ACC112 (cell line): Measurements from ENCODE around the gene PRRT4.

Source experiments
- H2AFZ ChIP-seq: fragments of 200-600 bp; sonication (generic); one replicate; pipeline ENCODE4 v1.6.0; 2017; ENCODE audit warnings: antibody characterized with exemption, low read length; ENCODE audit not compliant: unreplicated experiment
- H3K27ac ChIP-seq: fragments of 200-600 bp; sonication (generic); 2 replicates; pipeline ENCODE4 v1.5.1; 2014; ENCODE audit warnings: low read depth, mild to moderate bottlenecking, antibody characterized with exemption, low read length, moderate library complexity
- H3K27me3 ChIP-seq: fragments of 200-600 bp; sonication (generic); 2 replicates; pipeline ENCODE4 v1.6.1; 2014; ENCODE audit warnings: mild to moderate bottlenecking, antibody characterized with exemption, low read length, moderate library complexity, mixed read lengths; ENCODE audit not compliant: insufficient read depth
- H3K36me3 ChIP-seq: fragments of 200-600 bp; sonication (generic); 2 replicates; pipeline ENCODE4 v1.6.1; 2016; ENCODE audit warnings: mild to moderate bottlenecking, antibody characterized with exemption, low read length, moderate library complexity, mixed read lengths; ENCODE audit not compliant: insufficient read depth
- H3K4me1 ChIP-seq: fragments of 200-600 bp; sonication (generic); one replicate; pipeline ENCODE4 v1.6.1; 2016; ENCODE audit warnings: low read length, mixed read lengths; ENCODE audit not compliant: insufficient read depth, unreplicated experiment, control insufficient read depth
- H3K4me3 ChIP-seq: fragments of 200-600 bp; sonication (generic); 2 replicates; pipeline ENCODE4 v1.5.1; 2014; ENCODE audit warnings: mild to moderate bottlenecking, low read depth, low read length
- H3K79me2 ChIP-seq: fragments of 200-600 bp; sonication (generic); one replicate; pipeline ENCODE4 v1.6.0; 2016; ENCODE audit warnings: low read length; ENCODE audit not compliant: control insufficient read depth, unreplicated experiment, insufficient read depth

Gene PRRT4

GRCh38 chr7:128311013-128311412 lies 50.5 kb downstream of the PRRT4 start:
- Histone ChIP-seq H3K36me3 (peaks cover 32% of the 10 kb centered on the region; the same call in 1 of the 2 replicates), H3K27me3 (no peaks in the 10 kb centered on the region), H3K4me3 (no peak overlapping the region), H3K79me2 (no peaks in the 10 kb centered on the region), H2AFZ (no peak overlapping the region), H3K27ac (no peak overlapping the region), H3K4me1 (peaks cover 7% of the 10 kb centered on the region)

- Histone ChIP-seq H3K36me3 (peaks cover 28% of the 10 kb centered on the region; the same call in 1 of the 2 replicates), H2AFZ (no peak overlapping the region), H3K4me1 (peaks cover 7% of the 10 kb centered on the region), H3K4me3 (no peak overlapping the region), H3K79me2 (no peaks in the 10 kb centered on the region), H3K27ac (no peak overlapping the region), H3K27me3 (no peaks in the 10 kb centered on the region)
Measured at GRCh38 chr7:128310499-128310898, 51.0 kb downstream of the PRRT4 start.

DNA sequence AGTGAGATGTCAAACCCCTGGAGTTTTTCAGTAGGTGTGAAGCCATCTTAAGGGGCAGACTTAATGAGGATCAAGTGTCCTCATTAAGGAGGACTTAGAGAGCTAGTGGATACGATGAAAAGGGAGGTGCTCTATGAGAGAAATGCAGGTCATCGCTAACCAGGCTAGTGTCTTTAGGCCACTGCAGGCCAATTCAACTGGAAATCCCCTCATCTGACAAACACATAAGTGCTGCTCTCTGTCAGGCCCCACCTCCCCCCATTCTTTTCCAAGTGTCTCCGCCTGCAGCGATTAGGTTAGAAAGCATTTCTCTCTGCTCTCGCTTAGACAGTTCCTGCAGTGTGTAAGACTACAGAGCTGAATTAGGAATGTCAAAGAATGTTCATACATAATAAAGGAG lies 51.5 kb downstream of the PRRT4 start:
- no peaks in the 10 kb centered on the region for H3K79me2 ChIP-seq
- H2AFZ ChIP-seq, result no peak overlapping the region
- H3K4me1 ChIP-seq, result peaks cover 7% of the 10 kb centered on the region
- no peak overlapping the region for H3K27ac ChIP-seq
- peaks cover 25% of the 10 kb centered on the region; the same call in 1 of the 2 replicates for H3K36me3 ChIP-seq
- no peak overlapping the region for H3K4me3 ChIP-seq
- no peaks in the 10 kb centered on the region for H3K27me3 ChIP-seq

DNA sequence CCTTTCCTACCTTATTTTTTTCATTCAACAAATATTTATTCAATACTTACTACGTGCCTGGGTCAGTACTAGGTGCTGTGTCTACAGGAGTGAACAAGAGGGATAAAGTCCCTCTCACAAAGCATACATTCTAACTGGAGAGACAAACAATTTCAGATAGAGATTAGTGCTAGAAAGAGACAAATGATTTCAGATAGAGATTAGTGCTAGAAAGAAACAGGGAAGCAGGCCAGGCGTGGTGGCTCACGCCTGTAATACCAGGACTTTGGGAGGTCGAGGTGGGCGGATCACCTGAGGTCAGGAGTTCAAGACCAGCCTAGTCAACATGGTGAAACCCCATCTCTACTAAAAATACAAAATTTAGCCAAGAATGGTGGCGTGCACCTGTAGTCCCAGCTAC lies 52.4 kb downstream of the PRRT4 start:
- peaks cover 18% of the 10 kb centered on the region; the same call in 1 of the 2 replicates for H3K36me3 ChIP-seq
- no peaks in the 10 kb centered on the region for H3K79me2 ChIP-seq
- H2AFZ ChIP-seq, result no peak overlapping the region
- H3K27ac ChIP-seq, result no peak overlapping the region
- H3K27me3 ChIP-seq, result no peaks in the 10 kb centered on the region
- no peak overlapping the region for H3K4me3 ChIP-seq
- H3K4me1 ChIP-seq, result peaks cover 7% of the 10 kb centered on the region

GRCh38 chr7:128307061-128307460 lies 54.4 kb downstream of the PRRT4 start:
- Histone ChIP-seq H3K4me1 (peaks cover 7% of the 10 kb centered on the region), H2AFZ (no peak overlapping the region), H3K36me3 (peaks cover 8% of the 10 kb centered on the region; the same call in 1 of the 2 replicates), H3K79me2 (no peaks in the 10 kb centered on the region), H3K27ac (no peak overlapping the region), H3K27me3 (no peaks in the 10 kb centered on the region), H3K4me3 (no peak overlapping the region)

- 0 out of 2 replicates have a peak, but pooled peaks cover 3% of the 10 kb centered on the region for H3K36me3 ChIP-seq
Measured at GRCh38 chr7:128304212-128304611, 57.3 kb downstream of the PRRT4 start.

DNA sequence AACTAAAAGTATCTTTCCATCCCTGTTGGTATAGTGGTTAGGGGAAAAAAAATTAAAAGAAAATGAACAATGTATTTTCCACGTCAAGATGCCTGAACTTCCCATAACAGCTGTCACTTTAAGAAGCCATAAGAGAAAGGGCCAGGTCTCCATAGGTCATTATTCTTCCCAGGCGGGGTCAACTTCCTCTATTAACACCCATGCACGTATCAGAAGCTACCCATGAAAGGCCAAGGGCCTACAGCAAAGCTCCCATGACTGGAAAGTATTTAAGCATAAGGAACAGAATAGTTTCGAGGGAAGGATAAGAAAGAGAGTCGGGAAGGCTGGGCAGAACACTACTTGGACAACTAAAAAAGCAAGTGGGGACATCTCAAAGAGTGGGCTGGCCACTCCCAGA lies 57.8 kb downstream of the PRRT4 start:
- no peak overlapping the region for H3K4me3 ChIP-seq
- no peak overlapping the region for H3K27ac ChIP-seq
- no peaks in the 10 kb centered on the region for H3K4me1 ChIP-seq
- no peaks in the 10 kb centered on the region for H3K27me3 ChIP-seq
- no peaks in the 10 kb centered on the region for H3K36me3 ChIP-seq
- H3K79me2 ChIP-seq, result no peaks in the 10 kb centered on the region
- H2AFZ ChIP-seq, result no peak overlapping the region

More at GRCh38 chr7:128304212-128304611, 57.3 kb downstream of the PRRT4 start:
- Histone ChIP-seq H3K27ac (no peak overlapping the region), H3K27me3 (no peaks in the 10 kb centered on the region), H2AFZ (no peak overlapping the region), H3K4me3 (no peak overlapping the region), H3K79me2 (no peaks in the 10 kb centered on the region), H3K4me1 (no peaks in the 10 kb centered on the region)

DNA sequence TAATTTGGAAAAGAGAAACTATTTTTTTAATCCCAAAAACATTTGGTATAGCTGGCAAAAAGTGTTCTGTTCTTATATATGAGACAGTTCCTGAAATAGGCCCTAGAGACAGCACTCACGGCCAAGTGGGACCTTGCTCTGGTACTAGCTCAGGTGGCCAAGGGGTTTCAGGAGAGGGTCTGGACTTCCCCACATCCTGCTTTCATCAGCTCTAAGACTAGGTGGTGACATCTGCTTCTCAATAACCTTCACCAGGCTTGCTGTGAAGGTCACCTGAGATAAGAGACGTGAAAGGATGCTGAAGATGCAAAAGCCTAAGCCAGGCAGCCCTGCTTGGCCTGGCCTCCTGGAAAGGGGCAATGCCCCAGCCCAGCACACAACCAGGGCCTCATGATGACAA lies 58.4 kb downstream of the PRRT4 start:
- no peaks in the 10 kb centered on the region for H3K79me2 ChIP-seq
- H3K36me3 ChIP-seq, result no peaks in the 10 kb centered on the region
- H2AFZ ChIP-seq, result no peak overlapping the region
- no peak overlapping the region for H3K4me3 ChIP-seq
- H3K27me3 ChIP-seq, result no peaks in the 10 kb centered on the region
- H3K27ac ChIP-seq, result no peak overlapping the region
- no peaks in the 10 kb centered on the region for H3K4me1 ChIP-seq

DNA sequence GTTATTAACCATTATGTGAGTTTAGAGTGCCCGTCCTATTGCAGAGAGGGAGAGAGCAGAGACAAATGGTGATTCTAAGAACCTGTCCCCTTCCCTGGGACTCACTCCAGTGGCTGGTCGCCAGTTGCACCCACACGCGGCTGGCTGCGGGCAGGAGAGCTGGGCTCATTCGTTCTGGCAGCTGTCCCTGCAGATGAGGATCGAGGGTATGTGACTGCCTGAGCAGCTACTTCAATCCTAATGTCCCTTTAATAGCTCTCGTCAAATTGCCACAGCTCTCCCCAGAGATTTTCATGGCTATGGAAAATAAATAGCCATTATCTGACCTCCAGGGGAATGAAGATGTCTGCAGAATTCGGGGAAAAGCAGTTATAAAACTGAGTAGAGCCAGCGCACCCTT lies 59.4 kb downstream of the PRRT4 start:
- no peak overlapping the region for H2AFZ ChIP-seq
- H3K27me3 ChIP-seq, result no peaks in the 10 kb centered on the region
- H3K36me3 ChIP-seq, result no peaks in the 10 kb centered on the region
- no peak overlapping the region for H3K4me3 ChIP-seq
- no peaks in the 10 kb centered on the region for H3K79me2 ChIP-seq
- no peak overlapping the region for H3K27ac ChIP-seq
- no peaks in the 10 kb centered on the region for H3K4me1 ChIP-seq
